Activated T-helper 17 cell treated with anti-CD3 and anti-CD28 coated beads, Interleukin-2, amount 50 U/mL, for 72 hours (primary cell): ENCODE results near the gene DNAH8. TPM values are rescaled to one million over a fixed set of nuclear protein-coding genes. Genes with fewer than 3 reads are reported as not detected.
"Not testable (repeated sequence)": the region's sequence is repeated elsewhere in the genome, so short reads cannot be mapped to it uniquely, and the experiment has no call there.

Experiments used
- ATAC-seq: fragments of 150-1000 bp; cut with Tn5 transposase; replicated peaks from 2 replicates; pipeline ENCODE4 v1.10.0; 2021; ENCODE audit warnings: mild to moderate bottlenecking, moderate library complexity
- H3K27ac Mint-ChIP-seq: one replicate; pipeline ENCODE4 v1.8.0; 2022; ENCODE audit warnings: mixed read lengths
- H3K27me3 Mint-ChIP-seq: one replicate; pipeline ENCODE4 v1.8.0; 2022; ENCODE audit warnings: mixed read lengths
- H3K36me3 Mint-ChIP-seq: one replicate; pipeline ENCODE4 v1.8.0; 2022; ENCODE audit warnings: low read depth, mild to moderate bottlenecking, mixed read lengths
- H3K4me1 Mint-ChIP-seq: one replicate; pipeline ENCODE4 v1.8.0; 2022; ENCODE audit warnings: mixed read lengths
- H3K4me3 Mint-ChIP-seq: one replicate; pipeline ENCODE4 v1.8.0; 2022; ENCODE audit warnings: mild to moderate bottlenecking, mixed read lengths
- H3K9me3 Mint-ChIP-seq: one replicate; pipeline ENCODE4 v1.8.0; 2022; ENCODE audit warnings: mixed read lengths
- total RNA-seq, 2 donors: library from RNA; stranded (reverse); gene quantifications; one replicate each; pipeline ENCODE4 v1.2.3, GENCODE V29; 2022

DNAH8 gene
- total RNA-seq, 2 donors from 2014 or later, result 0.03 to 0.09 TPM

DNA sequence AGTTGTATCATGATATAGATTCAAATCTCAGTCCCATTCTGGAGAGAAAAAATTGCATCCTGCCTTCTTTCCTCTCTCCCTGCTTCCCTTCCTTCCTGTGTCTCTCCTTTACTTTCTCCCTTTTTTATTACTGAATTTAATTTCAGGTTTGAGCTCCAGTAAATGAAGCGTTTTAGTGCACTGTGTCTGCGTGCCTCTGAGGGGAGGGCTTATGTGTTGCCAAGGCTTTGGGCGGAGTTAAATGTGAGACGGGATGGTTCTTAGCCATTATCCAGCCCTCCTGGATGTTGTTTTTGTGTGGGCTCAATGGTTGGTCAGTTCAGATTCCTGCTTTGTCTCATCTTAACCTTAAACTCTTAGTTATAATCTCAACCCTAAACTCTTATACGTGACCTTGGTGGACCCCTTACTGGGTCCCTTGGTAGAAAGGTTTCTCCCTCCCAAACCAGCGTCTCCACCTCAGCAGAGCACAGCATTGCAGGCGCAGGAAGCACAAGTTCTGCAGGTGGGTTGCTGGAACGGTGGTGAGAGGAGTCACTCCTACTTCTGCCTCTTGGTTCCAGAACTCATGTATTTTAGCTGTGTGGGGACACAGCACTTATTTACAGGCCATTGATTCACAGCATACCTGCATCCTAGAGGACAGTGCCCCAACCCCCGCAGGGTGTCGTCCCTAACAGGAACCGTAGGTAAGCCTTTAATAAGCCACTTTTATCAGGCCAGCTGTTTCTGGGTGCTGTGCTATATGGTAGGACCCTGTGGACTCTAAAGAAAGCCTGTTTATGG is 68.5 kb downstream of the DNAH8 start:
- no peak overlapping the region for H3K4me3 Mint-ChIP-seq
- H3K4me1 Mint-ChIP-seq, result no peaks in the 10 kb centered on the region
- no peaks in the 10 kb centered on the region for H3K9me3 Mint-ChIP-seq
- H3K27ac Mint-ChIP-seq, result no peak overlapping the region
- no peaks in the 10 kb centered on the region for H3K36me3 Mint-ChIP-seq
- peaks cover 19% of the 10 kb centered on the region for H3K27me3 Mint-ChIP-seq
- no peak for ATAC-seq

- H3K4me3 Mint-ChIP-seq, result no peak overlapping the region
- H3K36me3 Mint-ChIP-seq, result no peaks in the 10 kb centered on the region
- H3K27ac Mint-ChIP-seq, result no peak overlapping the region
- no peaks in the 10 kb centered on the region for H3K9me3 Mint-ChIP-seq
- no peak for ATAC-seq
- no peaks in the 10 kb centered on the region for H3K4me1 Mint-ChIP-seq
- H3K27me3 Mint-ChIP-seq, result peaks cover 16% of the 10 kb centered on the region
These were observed 69.6 kb downstream of the DNAH8 start for GRCh38 chr6:38784506-38785235.

DNA sequence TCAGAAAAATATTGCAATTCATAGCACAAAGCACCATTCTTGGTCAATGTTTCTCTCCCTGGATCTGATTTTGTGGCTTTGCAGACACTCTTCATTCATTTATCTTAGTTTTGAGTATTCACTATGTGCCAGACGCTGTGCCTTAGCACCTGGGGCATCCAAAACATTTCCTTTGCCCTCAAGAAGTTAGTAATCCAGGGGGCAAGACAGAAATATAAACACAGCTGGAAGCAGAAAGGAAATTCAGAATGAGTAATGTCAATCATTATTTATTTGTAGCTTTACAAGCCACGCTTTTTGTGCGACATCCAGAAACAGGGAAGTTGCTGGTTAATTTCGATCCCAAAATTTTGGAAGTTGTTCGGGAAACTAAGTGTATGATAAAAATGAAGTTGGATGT is 71.4 kb downstream of the DNAH8 start:
- Mint-ChIP-seq H3K27me3 (peaks cover 7% of the 10 kb centered on the region), H3K27ac (no peak overlapping the region), H3K4me1 (no peaks in the 10 kb centered on the region), H3K36me3 (no peaks in the 10 kb centered on the region), H3K9me3 (no peaks in the 10 kb centered on the region), H3K4me3 (no peak overlapping the region)
- no peak for ATAC-seq

DNA sequence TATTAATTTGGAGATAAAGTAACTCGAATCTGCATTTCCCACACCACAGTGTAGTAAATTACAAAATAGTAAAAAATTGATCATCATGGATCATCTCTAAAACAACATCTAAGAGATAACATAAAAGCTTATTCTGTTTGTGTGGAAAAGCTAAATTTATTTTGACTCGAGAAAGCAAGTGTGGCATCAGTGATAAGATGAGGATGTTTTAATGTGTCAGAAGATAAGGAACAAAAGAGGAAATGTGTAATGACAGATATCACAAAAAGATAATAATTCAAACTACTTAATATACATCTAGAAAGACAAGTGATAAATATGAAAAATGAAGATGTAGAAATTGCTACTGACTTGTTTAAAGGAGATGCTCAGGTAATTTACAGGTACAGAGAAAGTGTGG is 74.1 kb downstream of the DNAH8 start:
- no peak for ATAC-seq
- H3K36me3 Mint-ChIP-seq, result no peaks in the 10 kb centered on the region
- H3K9me3 Mint-ChIP-seq, result no peaks in the 10 kb centered on the region
- H3K27me3 Mint-ChIP-seq, result peaks cover 11% of the 10 kb centered on the region
- H3K4me1 Mint-ChIP-seq, result no peaks in the 10 kb centered on the region
- no peak overlapping the region for H3K27ac Mint-ChIP-seq
- H3K4me3 Mint-ChIP-seq, result no peak overlapping the region

GRCh38 chr6:38792356-38792755 is 77.2 kb downstream of the DNAH8 start:
- Mint-ChIP-seq H3K27ac (no peak overlapping the region), H3K9me3 (no peaks in the 10 kb centered on the region), H3K4me1 (no peaks in the 10 kb centered on the region), H3K27me3 (peaks cover 27% of the 10 kb centered on the region), H3K36me3 (no peaks in the 10 kb centered on the region), H3K4me3 (no peak overlapping the region)
- no peak for ATAC-seq

- Mint-ChIP-seq H3K4me1 (no peaks in the 10 kb centered on the region), H3K9me3 (no peaks in the 10 kb centered on the region), H3K27ac (no peak overlapping the region), H3K36me3 (no peaks in the 10 kb centered on the region), H3K4me3 (no peak overlapping the region), H3K27me3 (peaks cover 41% of the 10 kb centered on the region)
- no peak for ATAC-seq
These were observed 79.6 kb downstream of the DNAH8 start for GRCh38 chr6:38794682-38795081.

GRCh38 chr6:38796006-38796405 is 80.9 kb downstream of the DNAH8 start:
- Mint-ChIP-seq H3K4me1 (no peaks in the 10 kb centered on the region), H3K4me3 (no peak overlapping the region), H3K27me3 (peaks cover 48% of the 10 kb centered on the region), H3K36me3 (no peaks in the 10 kb centered on the region), H3K9me3 (no peaks in the 10 kb centered on the region), H3K27ac (no peak overlapping the region)
- ATAC-seq, result no peak

GRCh38 chr6:38796437-38796836 is 81.3 kb downstream of the DNAH8 start:
- H3K4me3 Mint-ChIP-seq, H3K9me3 Mint-ChIP-seq, H3K27ac Mint-ChIP-seq, ATAC-seq, H3K36me3 Mint-ChIP-seq, H3K4me1 Mint-ChIP-seq: not testable (repeated sequence)
- peaks cover 52% of the 10 kb centered on the region for H3K27me3 Mint-ChIP-seq

DNA sequence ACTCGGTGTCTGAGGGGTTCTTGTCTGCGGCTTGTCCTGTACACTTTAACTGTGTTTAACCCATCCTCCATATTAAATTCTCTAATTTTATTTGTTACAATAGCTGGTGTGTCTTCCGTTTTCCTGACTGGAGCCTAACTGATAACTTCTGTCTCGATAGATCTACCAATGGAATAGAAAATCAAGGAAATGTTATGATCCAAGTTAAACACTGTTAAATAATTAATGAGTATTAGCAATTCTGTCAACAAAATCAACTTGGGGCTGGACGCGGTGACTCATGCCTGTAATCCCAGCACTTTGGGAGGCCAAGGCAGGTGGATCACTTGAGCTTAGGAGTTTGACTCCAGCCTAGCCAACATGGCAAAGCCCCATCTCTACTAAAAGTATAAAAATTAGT is 81.7 kb downstream of the DNAH8 start:
- no peak overlapping the region for H3K4me3 Mint-ChIP-seq
- H3K4me1 Mint-ChIP-seq, result no peaks in the 10 kb centered on the region
- no peak for ATAC-seq
- no peak overlapping the region for H3K27ac Mint-ChIP-seq
- H3K27me3 Mint-ChIP-seq, result peaks cover 54% of the 10 kb centered on the region
- H3K9me3 Mint-ChIP-seq, result no peaks in the 10 kb centered on the region
- no peaks in the 10 kb centered on the region for H3K36me3 Mint-ChIP-seq

DNA sequence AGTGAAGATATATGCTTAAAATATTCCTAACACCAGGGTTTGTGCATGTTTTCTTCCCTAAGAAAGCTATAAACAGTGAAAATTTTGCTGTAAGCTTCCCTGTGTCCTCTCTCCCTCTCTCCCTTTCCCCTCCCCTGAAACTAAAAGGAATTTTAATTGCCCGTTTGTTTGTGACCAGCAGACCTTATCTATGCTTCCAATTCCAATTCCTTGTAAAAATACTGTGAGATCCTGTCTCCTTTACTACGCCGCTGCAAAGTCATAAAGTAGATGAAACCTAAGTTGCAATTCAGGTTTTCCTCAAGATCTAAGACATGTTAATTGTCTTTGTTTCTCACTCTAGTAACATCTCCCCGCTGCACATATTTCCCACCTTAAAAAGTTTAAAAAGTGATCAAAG is 82.3 kb downstream of the DNAH8 start:
- Mint-ChIP-seq H3K36me3 (no peaks in the 10 kb centered on the region), H3K27ac (no peak overlapping the region), H3K4me1 (no peaks in the 10 kb centered on the region), H3K9me3 (no peaks in the 10 kb centered on the region), H3K27me3 (peaks cover 53% of the 10 kb centered on the region), H3K4me3 (no peak overlapping the region)
- no peak for ATAC-seq

DNA sequence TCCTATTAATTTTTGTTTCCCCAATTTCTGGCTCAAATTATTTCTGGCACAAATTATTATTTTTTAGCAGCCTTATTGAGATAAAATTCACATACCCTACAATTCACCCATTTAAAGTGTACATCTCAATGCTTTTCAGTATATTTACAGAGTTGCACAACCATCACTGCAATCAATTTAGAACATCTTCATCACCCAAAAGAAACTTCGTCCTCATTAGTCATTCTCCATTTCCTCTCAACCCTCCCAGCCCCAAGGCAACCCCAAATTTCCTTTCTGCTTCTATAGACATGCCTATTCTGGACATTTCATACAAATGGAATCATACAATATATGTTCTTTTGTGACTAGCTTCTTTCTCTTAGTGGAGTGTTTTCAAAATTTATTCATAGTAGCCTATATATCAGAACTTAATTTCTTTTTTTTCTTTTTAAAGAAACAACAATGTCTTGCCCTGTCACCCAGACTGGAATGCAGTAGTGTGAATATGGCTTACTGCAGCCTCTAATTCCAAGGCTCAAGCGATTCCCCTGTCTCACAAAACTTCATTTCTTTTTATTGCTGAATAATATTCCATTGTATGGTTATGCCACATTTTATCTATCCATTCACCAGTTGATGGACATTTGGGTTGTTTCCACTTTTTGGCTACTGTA is 84.5 kb downstream of the DNAH8 start:
- H3K4me1 Mint-ChIP-seq, result no peaks in the 10 kb centered on the region
- H3K4me3 Mint-ChIP-seq, result no peak overlapping the region
- H3K27me3 Mint-ChIP-seq, result peaks cover 58% of the 10 kb centered on the region
- no peaks in the 10 kb centered on the region for H3K36me3 Mint-ChIP-seq
- no peaks in the 10 kb centered on the region for H3K9me3 Mint-ChIP-seq
- no peak for ATAC-seq
- H3K27ac Mint-ChIP-seq, result no peak overlapping the region

- Mint-ChIP-seq H3K27me3 (peaks cover 61% of the 10 kb centered on the region), H3K4me1 (no peaks in the 10 kb centered on the region), H3K27ac (no peak overlapping the region), H3K4me3 (no peak overlapping the region), H3K9me3 (no peaks in the 10 kb centered on the region), H3K36me3 (no peaks in the 10 kb centered on the region)
- ATAC-seq, result no peak
These were observed 86.2 kb downstream of the DNAH8 start for GRCh38 chr6:38801305-38801704.

GRCh38 chr6:38802497-38802896 is 87.4 kb downstream of the DNAH8 start:
- Mint-ChIP-seq H3K4me3 (no peak overlapping the region), H3K9me3 (no peaks in the 10 kb centered on the region), H3K4me1 (no peaks in the 10 kb centered on the region), H3K27me3 (peaks cover 57% of the 10 kb centered on the region), H3K36me3 (no peaks in the 10 kb centered on the region), H3K27ac (no peak overlapping the region)
- ATAC-seq, result no peak

- H3K9me3 Mint-ChIP-seq, result no peaks in the 10 kb centered on the region
- peaks cover 55% of the 10 kb centered on the region for H3K27me3 Mint-ChIP-seq
- no peak overlapping the region for H3K27ac Mint-ChIP-seq
- H3K36me3 Mint-ChIP-seq, result no peaks in the 10 kb centered on the region
- ATAC-seq, result no peak
- H3K4me3 Mint-ChIP-seq, result no peak overlapping the region
- no peaks in the 10 kb centered on the region for H3K4me1 Mint-ChIP-seq
These were observed 88.0 kb downstream of the DNAH8 start for GRCh38 chr6:38803129-38803528.

GRCh38 chr6:38804358-38804757 is 89.2 kb downstream of the DNAH8 start:
- H3K4me1 Mint-ChIP-seq, result no peaks in the 10 kb centered on the region
- ATAC-seq, result no peak
- no peaks in the 10 kb centered on the region for H3K9me3 Mint-ChIP-seq
- peaks cover 50% of the 10 kb centered on the region for H3K27me3 Mint-ChIP-seq
- no peak overlapping the region for H3K27ac Mint-ChIP-seq
- no peaks in the 10 kb centered on the region for H3K36me3 Mint-ChIP-seq
- H3K4me3 Mint-ChIP-seq, result no peak overlapping the region
